Left lung (tissue), 10 donors: ENCODE data around the gene VSIR. TPM values are rescaled to one million over a fixed set of nuclear protein-coding genes. Genes with fewer than 3 reads are reported as not detected.
A peak's percentile ranks its signal among the peaks of the same experiment; 100 is the strongest.

Source experiments
- ATAC-seq: fragments of 200-7000 bp; cut with Tn5 transposase; one replicate; pipeline ENCODE4 v1.9.1; 2020; ENCODE audit warnings: moderate library complexity
- DNase-seq, 4 donors: peaks; one replicate each; pipeline ENCODE4 v3.0.0-alpha.2; 2013 to 2020
- H3K27ac ChIP-seq, 2 donors: fragments of 200-600 bp; sonication (generic) in 1 of 2; one replicate each; pipeline versions ENCODE4 v1.5.0 to v1.8.0; 2020 to 2021
- H3K27me3 ChIP-seq, 2 donors: fragments of 200-600 bp; sonication (generic) in 1 of 2; one replicate each; pipeline versions ENCODE4 v1.5.0 to v1.8.0; 2020 to 2021
- H3K36me3 ChIP-seq, 2 donors: fragments of 200-600 bp; sonication (generic) in 1 of 2; one replicate each; pipeline versions ENCODE4 v1.5.0 to v1.8.0; 2020 to 2021
- H3K4me1 ChIP-seq, 2 donors: fragments of 200-600 bp; one replicate each; pipeline ENCODE4 v1.8.0; 2021
- H3K4me3 ChIP-seq, 2 donors: fragments of 200-600 bp; sonication (generic) in 1 of 2; one replicate each; pipeline versions ENCODE4 v1.5.0 to v1.8.0; 2020 to 2021; ENCODE audit warnings: mild to moderate bottlenecking in 1 of 2
- H3K9me3 ChIP-seq, 2 donors: fragments of 200-600 bp; sonication (generic) in 1 of 2; one replicate each; pipeline versions ENCODE4 v1.5.0 to v1.8.0; 2020 to 2021
- intact Hi-C, 2 donors: fragments of 100-400 bp; cut with DNase I; formaldehyde crosslinking; loops; one replicate each; pipeline versions ENCODE4 v1.11.2 to v1.14.2; 2022
- polyA plus RNA-seq, 6 donors: library from polyadenylated mRNA; unstranded; fragments of 120-200 nt; gene quantifications; one replicate each; pipeline ENCODE4 v1.2.1, GENCODE V29; 2013; ENCODE audit not compliant: insufficient read length in 6 of 6
- total RNA-seq, 2 donors: library from RNA; stranded (reverse); fragmentation: NEBNext Ultra II Directional; extraction: Animal tissue kit (Norgen Biotek cat#: 25700); gene quantifications; one replicate each; pipeline ENCODE4 v1.2.1, GENCODE V29; 2021
- TF ChIP-seq, protein P1 (sequence below), 2 donors: fragments of 200-600 bp; sonication (generic) in 1 of 2; IDR thresholded peaks; one replicate each; pipeline versions ENCODE4 v1.5.0 to v1.8.0; 2021; ENCODE audit warnings: antibody characterized with exemption in 2 of 2
- donor health status: DM: no; HTN: yes; CAD: no.
- donor health status: DM: no; HTN: no; CAD: no.

Gene VSIR
- total and polyA plus RNA-seq, 8 donors, result 29.9 to 133 (median 37.2) TPM

DNA sequence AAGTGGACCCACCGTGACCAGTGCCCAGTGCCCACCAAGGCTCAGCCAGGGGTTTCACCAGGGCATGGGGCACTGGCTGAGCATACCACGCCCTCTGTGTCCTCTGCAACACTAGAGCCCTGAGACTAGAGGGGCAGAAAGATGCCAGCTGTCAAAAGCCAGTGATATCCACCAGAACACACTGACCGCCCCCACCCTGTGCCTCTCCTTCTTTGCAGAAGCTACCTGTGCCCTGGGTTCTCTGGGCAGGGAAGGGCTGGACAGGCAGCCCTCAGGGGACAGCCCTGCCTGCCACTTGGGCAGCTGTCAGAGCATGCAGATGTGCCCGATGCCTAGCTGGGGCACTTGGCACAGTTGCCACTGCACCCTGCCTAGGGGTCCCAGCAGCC lies 494 bp downstream of the VSIR start:
- Histone ChIP-seq H3K27ac (peak overlapping the region; percentile 88 to 92), H3K27me3 (no peaks in the 10 kb centered on the region), H3K9me3 (no peaks in the 10 kb centered on the region), H3K4me3 (peak overlapping the region; percentile 68 to 71), H3K4me1 (peaks cover 28 to 99% of the 10 kb centered on the region in 2 donors), H3K36me3 (peaks cover 0 to 11% of the 10 kb centered on the region in 2 donors)
- DNase-seq, result no peak
- intact Hi-C loops, result no loop called here
- TF ChIP-seq, protein P1, sequence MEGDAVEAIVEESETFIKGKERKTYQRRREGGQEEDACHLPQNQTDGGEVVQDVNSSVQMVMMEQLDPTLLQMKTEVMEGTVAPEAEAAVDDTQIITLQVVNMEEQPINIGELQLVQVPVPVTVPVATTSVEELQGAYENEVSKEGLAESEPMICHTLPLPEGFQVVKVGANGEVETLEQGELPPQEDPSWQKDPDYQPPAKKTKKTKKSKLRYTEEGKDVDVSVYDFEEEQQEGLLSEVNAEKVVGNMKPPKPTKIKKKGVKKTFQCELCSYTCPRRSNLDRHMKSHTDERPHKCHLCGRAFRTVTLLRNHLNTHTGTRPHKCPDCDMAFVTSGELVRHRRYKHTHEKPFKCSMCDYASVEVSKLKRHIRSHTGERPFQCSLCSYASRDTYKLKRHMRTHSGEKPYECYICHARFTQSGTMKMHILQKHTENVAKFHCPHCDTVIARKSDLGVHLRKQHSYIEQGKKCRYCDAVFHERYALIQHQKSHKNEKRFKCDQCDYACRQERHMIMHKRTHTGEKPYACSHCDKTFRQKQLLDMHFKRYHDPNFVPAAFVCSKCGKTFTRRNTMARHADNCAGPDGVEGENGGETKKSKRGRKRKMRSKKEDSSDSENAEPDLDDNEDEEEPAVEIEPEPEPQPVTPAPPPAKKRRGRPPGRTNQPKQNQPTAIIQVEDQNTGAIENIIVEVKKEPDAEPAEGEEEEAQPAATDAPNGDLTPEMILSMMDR (IDR thresholded peaks at IDR 0.05), result no peak
- peak; percentile 6 for ATAC-seq

DNA sequence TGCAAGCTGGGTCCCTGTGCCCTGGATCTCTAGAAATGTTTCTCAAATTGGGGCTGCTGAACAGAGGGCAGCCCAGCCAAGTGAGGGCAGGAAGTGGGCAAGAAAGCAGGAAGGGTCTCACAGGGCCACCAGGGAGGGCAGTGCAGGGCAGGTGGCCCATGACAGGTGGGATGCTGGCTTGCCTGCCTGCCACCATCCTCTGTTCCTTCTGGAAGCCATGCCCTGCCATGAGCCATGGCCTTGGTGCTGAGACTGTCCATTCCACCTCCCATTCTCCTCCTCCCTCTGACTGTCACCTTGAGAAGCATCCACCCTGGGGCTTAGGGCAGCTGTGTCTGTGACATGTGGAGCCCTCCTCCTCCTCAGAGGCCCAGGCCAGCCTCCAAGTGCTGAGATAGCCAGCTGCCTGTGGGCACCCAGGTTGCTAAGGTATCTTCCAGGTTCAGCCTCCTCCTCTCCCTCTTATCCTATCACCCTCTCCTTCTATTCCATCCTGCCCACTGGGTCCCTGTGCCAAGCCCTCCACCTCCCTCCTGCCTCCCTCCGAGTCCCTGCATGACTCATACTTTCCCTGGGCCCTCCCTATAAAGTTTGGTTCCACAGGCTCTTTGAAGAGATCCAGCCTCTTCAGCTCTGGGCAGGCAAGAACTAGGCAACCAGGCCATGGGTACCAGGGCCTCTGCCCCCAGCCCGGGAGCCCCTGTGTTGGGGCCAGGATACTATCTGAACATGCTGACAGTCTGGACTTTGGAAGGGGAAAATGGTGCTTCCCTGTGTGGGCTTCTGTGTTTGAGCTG lies 1.3 kb downstream of the VSIR start:
- Histone ChIP-seq H3K4me3 (peak overlapping the region; percentile 68 to 71), H3K9me3 (no peaks in the 10 kb centered on the region), H3K27me3 (no peaks in the 10 kb centered on the region), H3K27ac (peak overlapping the region; percentile 88 to 92), H3K4me1 (peaks cover 36 to 99% of the 10 kb centered on the region in 2 donors), H3K36me3 (peaks cover 0 to 19% of the 10 kb centered on the region in 2 donors)
- TF ChIP-seq, protein P1 (IDR thresholded peaks at IDR 0.05), result no peak
- ATAC-seq (peak; percentile 39), DNase-seq (peak in 2 of 4 donors; percentile 68 to 76)
- intact Hi-C loops, result no loop called here

DNA sequence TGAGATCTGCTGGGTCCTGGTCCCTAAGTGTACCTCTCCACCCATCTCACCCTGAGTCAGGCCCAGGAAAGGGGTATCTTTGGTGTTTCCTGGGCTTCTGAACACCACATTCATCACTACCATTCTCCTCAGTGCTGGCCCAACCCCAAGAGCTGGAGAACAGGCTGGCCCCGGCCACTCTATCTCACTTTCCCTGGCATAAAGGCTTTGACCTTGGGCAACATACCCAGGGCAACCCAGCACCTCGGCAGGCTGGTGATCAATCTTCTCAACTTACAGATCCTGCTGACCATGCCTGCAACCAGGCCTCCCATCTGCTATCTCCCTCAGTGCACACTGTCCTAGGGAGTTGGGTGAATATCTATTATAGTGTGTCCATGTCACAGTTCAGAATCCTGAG lies 2.1 kb downstream of the VSIR start:
- peaks cover 44 to 99% of the 10 kb centered on the region in 2 donors for H3K4me1 ChIP-seq

DNA sequence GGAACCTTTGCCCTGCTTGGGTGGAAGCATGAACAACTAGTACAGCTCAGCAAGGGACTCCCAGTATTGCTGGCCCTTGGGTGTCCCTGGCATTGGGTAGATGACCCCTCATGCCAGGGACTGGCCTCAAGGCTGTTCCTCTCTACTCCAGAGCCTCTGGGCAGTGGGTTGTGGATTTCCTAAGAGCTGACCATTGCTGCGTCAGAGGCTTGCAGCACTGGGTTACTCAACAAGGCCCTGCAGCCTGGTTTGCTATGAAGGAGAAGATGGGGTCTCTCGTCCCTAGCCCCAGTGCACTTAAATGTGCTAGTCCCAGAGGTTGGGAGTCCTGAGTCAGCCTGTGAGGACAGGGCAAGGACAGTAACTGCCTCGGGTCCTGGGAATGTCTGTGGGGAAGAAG lies 2.5 kb downstream of the VSIR start:
- intact Hi-C loops, result no loop called here
- no peaks in the 10 kb centered on the region for H3K27me3 ChIP-seq

More for the DNA sequence above, 2.1 kb downstream of the VSIR start:
- Histone ChIP-seq H3K4me3 (peak overlapping the region in 1 of 2 donors; percentile 68), H3K27ac (peak overlapping the region; percentile 88 to 92), H3K9me3 (no peaks in the 10 kb centered on the region), H3K27me3 (no peaks in the 10 kb centered on the region), H3K36me3 (peaks cover 0 to 26% of the 10 kb centered on the region in 2 donors)
- ATAC-seq, result no peak
- DNase-seq, result peak in 1 of 4 donors; percentile 31
- TF ChIP-seq, protein P1 (IDR thresholded peaks at IDR 0.05), result no peak
- intact Hi-C loops, result no loop called here

DNA sequence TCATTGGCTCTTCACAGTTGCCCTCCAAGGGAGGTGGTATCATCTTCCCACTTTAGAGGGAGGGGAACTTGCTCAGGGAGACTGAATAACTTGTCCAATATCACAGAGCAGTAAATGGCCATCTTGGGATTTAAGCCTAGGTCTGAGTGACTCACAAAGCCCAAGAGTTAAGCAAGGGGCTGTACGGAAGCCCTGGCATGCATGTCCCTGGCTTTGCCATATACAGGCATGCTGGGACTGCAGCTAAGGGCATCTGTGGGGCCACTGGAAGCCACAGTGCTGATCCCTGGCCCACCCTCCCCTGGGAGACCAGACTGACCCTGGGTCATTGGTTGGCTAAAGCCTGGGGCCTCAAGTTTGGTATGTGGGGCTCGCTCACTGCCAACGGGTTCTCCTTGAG lies 3.1 kb downstream of the VSIR start:
- peak overlapping the region; percentile 88 to 92 for H3K27ac ChIP-seq
- H3K27me3 ChIP-seq, result no peaks in the 10 kb centered on the region
- H3K4me3 ChIP-seq, result peak overlapping the region in 1 of 2 donors; percentile 68
- peaks cover 0 to 31% of the 10 kb centered on the region in 2 donors for H3K36me3 ChIP-seq
- intact Hi-C loops, result no loop called here
- no peaks in the 10 kb centered on the region for H3K9me3 ChIP-seq
- ATAC-seq, result no peak
- DNase-seq, result no peak
- TF ChIP-seq, protein P1 (IDR thresholded peaks at IDR 0.05), result no peak
- peaks cover 48 to 99% of the 10 kb centered on the region in 2 donors for H3K4me1 ChIP-seq

More for the DNA sequence above, 2.5 kb downstream of the VSIR start:
- peak overlapping the region in 1 of 2 donors; percentile 68 for H3K4me3 ChIP-seq
- ATAC-seq (no peak), DNase-seq (peak in 2 of 4 donors; percentile 81 to 82)
- H3K36me3 ChIP-seq, result peaks cover 0 to 30% of the 10 kb centered on the region in 2 donors
- TF ChIP-seq, protein P1 (IDR thresholded peaks at IDR 0.05), result no peak
- H3K4me1 ChIP-seq, result peaks cover 48 to 99% of the 10 kb centered on the region in 2 donors
- peak overlapping the region; percentile 88 to 92 for H3K27ac ChIP-seq
- H3K9me3 ChIP-seq, result no peaks in the 10 kb centered on the region
